HG02885 (cell line): ENCODE results near the gene SMAGP.
"Not testable (repeated sequence)": the region's sequence is repeated elsewhere in the genome, so short reads cannot be mapped to it uniquely, and the experiment has no call there.

Experiments
- ATAC-seq: cut with Tn5 transposase; IDR thresholded peaks from one replicate; pipeline ENCODE4 v1.9.1; 2021; ENCODE audit warnings: mild to moderate bottlenecking; ENCODE audit not compliant: unreplicated experiment, poor library complexity

SMAGP gene

DNA sequence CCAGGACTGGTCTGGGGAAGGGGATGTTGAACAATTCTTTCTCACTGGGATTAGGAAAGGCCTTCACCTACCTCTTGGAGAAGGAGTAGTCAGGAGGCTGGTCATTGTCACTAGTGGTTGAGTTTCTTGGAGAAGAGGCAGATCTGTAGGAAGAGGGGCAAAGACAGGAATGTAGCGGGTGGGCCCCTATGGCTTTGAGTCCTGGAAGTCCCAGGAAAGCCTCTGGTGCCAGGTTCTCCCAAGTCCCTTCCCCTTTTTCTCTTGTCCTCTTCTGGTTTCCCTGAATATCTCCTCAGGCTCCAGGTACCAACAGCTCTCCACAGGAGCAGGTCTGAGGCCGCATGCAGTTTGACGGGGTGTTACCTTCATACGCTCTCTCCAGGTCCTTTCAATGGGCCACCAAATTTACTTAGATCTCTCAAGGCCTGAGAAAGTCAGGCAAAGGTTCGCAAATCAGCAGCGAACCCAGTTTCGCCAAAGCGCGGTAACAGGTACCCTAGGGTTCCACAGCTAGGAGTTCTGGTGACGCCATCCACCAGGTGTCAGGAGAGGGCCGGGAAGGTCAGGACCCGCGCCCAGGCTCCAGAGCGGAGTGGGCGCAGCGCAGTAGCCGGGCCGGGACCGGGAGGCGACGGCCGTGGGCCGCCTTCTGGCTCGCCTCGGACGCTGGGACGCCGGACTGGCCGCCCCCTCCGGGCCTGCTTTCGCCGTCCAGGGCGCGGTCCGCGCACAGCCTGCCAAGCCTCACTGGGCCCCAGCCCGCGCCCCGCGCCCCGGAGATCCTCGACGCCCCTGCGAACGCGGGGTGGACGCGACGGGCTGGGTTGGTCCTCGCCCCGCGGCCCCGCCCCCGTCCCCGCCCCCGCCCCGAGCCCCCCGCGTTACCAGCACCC, 795 bp downstream of the SMAGP start:
- ATAC-seq, result peak; percentile 50

DNA sequence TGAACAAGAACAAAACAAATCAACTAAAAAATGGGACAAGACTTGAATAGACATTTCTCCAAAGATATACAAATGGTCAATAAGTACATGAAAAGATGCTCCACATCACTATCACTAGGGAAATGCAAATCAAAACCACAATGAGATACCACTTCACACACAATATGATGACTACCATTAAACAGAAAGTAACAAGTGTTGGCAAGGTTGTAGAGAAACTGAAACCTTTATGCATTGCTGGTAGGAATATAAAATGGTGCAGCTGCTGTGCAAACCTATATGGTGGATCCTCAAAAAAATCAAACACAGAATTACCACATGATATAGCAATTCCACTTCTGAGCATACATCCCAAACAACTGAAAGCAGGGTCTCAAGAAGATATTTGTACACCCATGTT, 5.2 kb downstream of the SMAGP start:
- ATAC-seq, result no peak

DNA sequence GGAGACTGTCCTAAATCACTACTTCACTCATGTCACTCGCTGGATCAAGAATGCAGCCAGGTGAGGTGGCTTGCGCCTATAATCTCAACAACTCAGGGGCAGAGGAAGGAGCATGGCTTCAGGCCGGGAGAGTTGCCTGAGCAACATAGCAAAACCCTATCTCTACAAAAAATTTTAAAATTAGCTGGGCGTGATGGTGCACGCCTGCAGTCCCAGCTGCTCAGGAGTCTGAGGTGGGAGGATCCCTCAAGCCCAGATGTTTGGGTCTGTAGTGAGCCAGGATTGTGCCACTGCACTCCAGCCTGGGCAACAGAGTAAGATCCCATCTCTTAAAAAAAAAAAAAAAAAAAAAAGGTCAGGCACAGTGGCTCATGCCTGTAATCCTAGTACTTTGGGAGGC, 5.9 kb downstream of the SMAGP start:
- ATAC-seq, result no peak

DNA sequence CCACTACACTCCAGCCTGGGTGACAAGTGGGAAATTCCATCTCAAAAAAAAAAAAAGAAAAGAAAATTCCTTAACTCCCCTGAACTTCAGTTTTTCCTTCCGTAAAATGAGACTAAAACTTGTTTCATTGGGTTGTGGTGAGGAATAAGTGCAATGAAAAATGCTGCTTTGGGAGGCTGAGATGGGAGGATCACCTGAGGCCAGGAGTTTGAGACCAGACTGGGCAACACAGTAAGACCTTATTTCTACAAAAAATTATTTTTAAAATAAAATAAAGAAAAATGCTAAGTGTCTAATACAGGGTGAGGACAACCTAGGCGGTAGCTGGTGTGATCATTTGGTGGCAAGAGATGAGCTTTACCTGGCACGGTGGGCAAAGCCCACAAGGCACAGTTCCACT, 6.9 kb downstream of the SMAGP start:
- ATAC-seq, result no peak

DNA sequence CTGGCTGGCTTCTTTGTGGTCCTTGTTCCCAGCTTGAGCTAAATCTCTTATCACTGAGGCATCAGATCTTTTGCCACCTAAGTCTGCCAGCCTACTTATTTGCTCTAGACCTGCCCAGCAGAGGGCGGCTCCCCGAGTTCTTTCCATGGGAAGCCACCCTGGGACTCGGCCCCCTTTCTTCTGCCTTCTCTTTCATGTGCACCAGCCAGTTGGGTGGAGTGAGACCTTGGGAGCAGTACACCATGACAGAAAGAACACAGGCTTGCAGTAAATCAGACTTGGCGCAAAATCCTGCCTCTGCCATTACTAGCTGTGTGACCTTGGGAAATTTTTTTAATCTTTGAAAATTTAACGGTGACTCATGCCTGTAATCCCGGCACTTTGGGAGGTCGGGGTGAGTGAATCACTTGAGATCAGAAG, 7.4 kb downstream of the SMAGP start:
- no peak for ATAC-seq

DNA sequence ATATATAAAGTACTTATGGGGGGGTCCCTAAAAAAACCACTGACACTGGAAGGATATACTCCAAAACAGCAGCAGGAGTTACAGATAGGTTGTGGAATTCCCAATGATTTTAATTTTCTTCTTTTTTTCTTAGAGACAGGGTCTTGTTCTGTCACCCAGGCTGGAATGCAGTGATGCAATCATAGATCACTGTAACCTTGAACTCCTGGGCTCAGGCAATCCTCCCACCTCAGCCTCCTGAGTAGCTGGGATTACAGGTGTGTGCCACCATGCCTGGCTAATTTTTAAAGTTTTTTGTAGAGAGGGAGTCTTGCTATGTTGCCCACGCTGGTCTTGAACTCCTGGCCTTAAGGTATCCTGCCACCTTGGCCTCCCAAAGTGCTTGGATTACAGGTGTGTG, 10.6 kb downstream of the SMAGP start:
- not testable (repeated sequence) for ATAC-seq

DNA sequence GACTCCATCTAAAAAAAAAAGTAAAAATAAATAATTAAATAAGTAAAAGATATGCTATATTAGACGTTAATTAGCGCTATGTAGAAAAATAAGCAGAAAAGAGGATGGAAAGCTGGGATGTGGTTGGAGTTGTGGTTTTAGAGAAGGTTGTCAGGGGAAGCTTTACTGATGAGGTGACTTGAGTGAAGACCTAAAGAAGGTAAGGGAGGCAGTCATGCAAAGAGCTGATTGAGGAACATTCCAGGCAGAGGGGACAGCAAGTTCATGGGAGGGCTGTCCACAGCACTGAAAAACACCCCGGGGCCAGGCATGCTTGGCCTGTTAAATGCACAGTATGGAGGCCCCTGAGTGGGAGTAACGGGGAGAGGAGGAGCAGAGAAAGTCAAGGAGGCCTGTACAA, 15.7 kb downstream of the SMAGP start:
- no peak for ATAC-seq

DNA sequence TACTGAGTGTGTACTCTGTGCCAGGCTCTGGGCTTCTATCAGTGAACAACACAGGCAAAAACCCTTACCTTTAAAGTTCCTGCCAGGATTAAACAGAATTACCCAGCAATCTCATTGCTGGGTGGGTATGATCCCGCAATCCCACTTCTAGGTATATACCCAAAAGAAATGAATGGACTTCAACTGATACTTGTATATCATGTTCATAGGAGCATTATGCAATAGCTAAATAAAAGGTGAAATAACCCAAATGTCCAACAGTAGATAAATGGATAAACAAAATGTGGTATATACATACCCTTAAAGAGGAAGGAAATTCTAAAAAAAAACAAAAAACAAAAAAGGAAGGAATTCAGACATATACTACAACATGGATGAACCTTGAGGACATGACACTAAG, 16.9 kb downstream of the SMAGP start:
- no peak for ATAC-seq

DNA sequence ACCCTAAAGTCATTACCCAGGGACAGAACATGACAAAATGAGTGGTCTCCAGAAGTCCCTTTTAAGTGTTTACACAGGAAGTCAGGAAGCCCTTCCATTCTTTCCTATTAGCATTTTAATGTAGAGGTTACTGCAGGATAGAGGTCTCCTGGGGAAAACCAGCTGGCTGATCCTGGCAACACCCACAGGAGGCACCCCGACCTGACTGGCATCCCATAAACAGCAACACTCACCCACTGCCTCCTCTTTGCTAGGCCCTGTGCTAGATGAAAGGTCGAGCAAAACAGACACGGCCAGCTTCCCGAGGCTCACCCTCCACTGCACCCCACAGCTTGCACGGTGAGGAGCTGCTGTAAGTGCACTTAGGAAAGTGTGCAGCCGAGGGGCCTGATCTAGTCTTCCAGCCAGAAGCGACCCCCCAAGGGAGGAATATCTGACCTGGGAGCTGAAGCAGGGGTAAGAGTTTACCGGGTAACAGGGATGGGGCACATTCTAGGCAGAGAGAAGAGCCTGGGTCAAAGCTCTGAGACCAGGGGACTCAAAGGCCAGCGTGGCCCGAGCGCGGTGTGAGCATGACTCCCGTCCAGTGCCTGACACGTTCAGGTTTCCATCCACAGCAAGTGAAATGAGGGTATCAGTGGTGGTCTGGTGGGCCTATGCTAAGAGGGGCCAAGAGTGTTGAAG, 22.6 kb downstream of the SMAGP start:
- no peak for ATAC-seq

DNA sequence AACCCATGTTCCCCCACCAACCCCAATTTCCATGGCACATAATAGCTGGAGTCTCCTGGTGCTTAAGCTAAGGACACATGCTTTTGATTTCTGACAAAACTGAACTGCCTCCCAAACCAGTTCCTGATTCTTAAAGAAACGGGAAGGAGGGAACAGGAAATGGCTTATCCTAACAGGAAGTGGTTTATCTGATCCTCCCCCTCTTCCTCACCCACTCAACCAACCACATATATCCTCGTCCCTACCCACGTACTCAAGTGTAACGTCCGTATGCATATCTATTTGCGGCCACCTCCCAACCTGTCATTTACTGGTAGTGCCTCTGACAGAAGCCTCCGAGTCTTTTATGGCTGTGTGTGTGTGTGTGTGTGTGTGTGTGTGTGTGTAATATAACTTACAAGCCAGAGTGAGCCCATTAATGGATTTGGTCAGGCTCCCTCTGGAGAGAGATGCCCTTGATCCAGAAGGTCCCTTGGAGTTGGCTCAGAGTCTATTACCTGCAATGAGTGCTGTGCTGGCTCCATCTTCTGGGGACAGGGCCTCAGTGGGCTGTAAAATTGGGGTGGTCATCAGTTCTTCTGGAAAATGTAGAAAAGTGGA, 23.9 kb downstream of the SMAGP start:
- no peak for ATAC-seq

DNA sequence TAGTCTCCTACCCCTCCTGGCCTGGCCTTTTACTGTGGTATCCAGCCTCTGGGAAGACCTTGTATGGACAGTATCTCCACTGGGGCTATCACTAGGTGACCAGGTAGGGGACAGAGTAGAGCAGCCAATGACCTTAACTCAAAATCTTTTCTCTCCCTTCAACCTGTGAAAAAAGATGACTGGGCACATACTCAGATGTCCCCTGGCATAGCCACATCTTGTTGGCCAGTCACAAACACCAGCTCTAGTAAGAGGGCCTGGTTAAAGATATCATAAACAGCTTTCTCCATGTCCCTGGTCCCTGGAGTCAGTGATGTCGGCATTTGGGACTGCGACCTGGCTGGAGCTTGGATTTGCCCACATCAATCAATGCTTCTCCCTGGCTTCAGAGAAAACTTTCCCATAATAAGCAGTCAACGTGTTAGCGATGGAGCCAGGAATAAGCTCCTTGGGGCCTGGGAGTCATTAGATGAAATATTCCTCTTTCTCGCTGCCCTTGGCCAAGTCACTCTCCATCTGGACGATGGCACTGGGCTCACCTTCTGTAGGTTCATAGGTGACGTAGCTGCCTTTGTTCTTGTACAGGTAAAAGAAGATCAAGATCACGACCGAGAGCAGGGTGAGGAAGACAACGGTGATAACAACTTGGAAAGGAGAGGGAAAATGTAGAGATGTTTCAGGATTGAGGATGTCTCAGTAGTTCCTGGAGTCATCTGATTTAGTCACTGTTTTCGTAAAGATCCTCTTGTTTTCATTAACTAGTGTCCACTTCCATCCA, 24.6 kb downstream of the SMAGP start:
- ATAC-seq, result no peak

DNA sequence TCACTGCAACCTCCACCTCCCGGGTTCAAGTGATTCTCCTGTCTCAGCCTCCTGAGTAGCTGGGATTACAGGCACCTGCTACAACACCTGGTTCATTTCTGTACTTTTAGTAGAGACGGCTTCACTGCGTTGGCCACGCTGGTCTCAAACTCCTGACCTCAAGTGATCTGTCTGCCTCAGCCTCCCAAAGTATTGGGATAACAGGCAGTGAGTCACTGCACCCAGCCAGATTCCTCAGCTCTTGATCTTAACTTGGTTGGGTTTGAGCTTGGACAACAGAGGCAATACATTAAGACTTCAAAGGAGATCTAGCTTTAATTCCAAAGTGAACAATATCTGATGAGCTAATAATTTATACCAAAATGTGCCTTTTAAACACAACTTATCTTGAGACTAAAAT, 25.9 kb downstream of the SMAGP start:
- ATAC-seq, result no peak

DNA sequence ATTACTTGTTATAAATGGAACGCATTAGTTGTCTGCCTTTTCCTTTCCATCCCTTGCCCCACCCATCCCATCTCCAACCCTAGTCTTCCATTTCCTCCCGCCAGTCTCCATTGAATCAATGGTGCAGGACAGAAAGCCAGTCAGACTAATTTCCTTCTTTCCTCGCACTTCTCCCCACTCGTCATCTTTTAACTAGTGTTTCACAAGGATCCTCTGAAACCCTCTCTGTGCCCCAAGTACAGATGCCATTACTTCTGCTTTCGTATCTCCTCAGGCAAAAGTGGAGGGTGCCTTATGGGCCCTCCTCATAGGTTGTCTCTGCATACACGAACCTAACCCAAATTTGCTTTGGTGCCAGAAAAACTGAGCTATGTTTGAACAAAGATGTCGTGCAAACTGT, 27.3 kb downstream of the SMAGP start:
- no peak for ATAC-seq

DNA sequence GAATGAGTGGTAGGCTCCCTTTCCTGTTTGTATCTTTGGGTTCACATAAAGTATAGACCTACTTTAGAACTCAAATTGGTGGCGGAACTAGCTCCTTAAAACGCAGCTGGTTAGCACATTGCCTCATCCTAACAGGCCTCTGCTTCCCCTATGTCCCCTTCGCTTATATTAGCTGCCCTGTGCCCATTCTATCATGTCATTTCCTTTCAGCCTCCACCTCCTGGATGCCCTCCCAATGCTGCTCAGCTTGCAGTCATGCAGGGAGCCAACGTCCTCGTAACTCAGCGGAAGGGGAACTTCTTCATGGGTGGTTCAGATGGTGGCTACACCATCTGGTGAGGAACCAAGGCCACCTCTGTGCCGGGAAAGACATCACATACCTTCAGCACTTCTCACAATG, 28.1 kb downstream of the SMAGP start:
- ATAC-seq, result no peak

DNA sequence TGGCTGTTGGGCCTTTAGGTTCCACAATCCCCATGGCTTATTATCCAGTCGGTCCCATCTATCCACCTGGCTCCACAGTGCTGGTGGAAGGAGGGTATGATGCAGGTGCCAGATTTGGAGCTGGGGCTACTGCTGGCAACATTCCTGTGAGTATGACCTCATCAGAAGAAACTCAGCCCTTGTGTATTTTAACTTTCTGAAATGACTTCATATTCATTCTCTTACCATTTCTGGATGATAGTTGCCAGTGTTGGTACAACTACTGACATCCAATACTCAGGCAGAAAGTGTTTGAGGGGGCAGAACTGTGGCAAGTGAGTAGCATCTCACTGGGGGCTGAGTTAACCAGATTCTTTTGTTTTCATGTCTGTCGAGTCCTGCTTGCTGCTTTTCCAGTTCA, 29.2 kb downstream of the SMAGP start:
- ATAC-seq, result no peak

DNA sequence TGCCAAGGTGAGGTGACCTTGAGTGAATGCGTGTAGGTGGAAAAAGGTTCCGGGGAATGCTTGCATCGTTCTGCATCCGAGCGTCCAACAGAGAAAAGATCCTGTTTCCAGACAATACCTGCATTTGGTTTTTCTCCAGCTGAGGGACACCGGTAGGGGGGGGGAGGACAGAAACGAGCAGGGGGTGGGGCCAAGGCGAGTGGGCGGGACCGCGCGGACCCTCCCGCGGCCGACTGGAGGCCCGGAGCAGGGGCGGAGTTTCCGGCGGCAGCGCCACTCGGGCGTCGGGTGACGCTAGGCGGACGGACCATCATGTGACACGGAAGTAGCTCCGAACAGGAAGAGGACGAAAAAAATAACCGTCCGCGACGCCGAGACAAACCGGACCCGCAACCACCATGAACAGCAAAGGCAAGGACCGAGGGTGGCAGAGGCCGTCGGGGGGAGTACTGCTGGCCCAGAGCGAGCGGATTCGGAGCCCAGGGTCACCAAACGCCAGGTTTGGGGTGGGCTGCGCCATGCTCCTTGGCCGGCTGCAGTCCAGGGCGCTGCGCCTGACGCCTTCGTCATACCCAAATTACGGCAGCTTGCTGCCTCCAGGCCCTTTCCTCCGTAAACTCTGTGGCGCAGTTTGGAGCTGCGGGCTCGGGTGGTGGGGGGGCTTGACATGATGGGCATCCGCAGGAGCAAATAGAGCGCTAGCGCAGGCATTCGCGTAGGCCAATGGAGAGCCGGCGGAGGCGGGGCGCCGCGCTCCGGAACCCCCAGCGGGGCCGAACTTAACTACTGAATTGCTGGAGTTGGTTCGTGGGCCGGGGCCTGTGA, 31.5 kb downstream of the SMAGP start, which contains the start of gene DAZAP2:
TSS of gene DAZAP2 (plus strand) at position 317 of the 825 bp plus-strand sequence. CDS start at position 399, 82 bp downstream.
- ATAC-seq, result peak; percentile 92

DNA sequence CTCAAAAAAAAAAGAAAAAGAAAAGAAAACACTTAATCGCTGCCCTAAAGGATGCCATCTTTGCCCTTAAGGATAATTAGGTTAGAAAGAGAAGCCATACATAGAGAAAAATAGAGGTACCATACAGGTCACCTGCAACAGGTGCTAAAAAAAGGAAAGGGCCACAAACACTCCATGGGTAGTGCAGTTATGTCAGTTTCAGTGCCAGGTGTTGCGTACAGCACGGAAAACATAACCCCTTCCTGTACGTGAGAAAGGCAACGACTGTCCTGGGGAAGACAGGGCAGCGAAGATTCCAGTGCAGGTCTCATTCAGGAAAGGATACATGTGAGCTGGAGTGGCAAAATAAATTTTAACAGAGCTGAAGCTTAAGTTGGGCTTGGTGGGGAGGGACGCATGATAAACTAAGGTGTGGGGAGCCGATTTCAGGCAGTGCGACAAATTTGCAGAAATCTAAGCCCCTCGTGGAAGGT, 32.1 kb downstream of the SMAGP start:
- ATAC-seq, result peak; percentile 3

DNA sequence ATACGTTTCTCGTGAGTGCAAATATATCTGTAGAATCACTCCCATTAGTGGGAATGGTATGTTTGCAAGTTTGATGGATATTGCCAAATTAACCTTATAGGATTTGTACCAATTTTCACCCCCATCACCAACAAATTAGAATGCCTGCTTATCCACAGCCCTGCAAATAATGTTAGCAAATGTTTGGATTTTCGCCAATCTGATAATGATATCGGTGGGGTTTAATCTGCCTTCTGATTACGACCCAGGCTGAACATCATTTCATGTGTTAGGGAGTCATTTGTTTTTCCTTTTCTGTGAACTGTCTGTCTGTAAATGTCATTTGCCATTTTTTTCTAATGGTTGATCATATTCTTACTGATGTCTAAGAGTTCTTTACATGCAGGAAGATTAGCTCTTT, 35.7 kb downstream of the SMAGP start:
- ATAC-seq, result no peak

DNA sequence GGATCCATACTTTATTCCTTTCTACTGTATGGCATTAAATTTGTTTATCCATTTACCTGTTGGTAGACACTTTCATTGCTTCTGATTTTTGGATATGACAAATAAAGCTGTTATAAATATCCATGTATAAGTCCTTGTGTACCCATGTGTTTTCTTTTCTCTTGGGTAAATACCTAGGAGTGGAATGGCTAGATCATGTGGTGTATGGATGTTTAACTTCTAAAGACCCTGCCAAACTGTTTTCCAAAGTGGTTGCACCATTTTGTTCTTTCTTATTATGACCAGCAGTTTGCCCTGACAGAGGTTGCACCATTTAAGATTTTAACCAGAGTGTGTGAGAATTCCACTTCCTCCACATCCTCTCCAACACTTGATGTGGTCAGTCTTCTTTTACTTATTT, 37.6 kb downstream of the SMAGP start:
- no peak for ATAC-seq
